Trophoblast cell (in vitro differentiated cells and primary cell): Measurements from ENCODE around the gene KCNK13.
A peak's percentile ranks its signal among the peaks of the same experiment; 100 is the strongest.

Experiments
- DNase-seq, 2 donors: peaks; one replicate each; pipeline ENCODE4 v3.0.0-alpha.2; 2016
- H2AFZ ChIP-seq: 2 replicates; pipeline ENCODE4 v1.6.1; 2013; ENCODE audit warnings: low read length, moderate library complexity, mild to moderate bottlenecking; ENCODE audit not compliant: insufficient read depth, poor library complexity
- H2AK5ac ChIP-seq: 2 replicates; pipeline ENCODE4 v1.6.1; 2013; ENCODE audit warnings: mild to moderate bottlenecking, low read length
- H2BK120ac ChIP-seq: 2 replicates; pipeline ENCODE4 v1.6.1; 2013; ENCODE audit warnings: low read length, mild to moderate bottlenecking, moderate library complexity; ENCODE audit not compliant: insufficient read depth, poor library complexity
- H2BK12ac ChIP-seq: 2 replicates; pipeline ENCODE4 v1.6.1; 2013; ENCODE audit warnings: mild to moderate bottlenecking, low read length, moderate library complexity
- H2BK5ac ChIP-seq: 2 replicates; pipeline ENCODE4 v1.6.1; 2013; ENCODE audit warnings: low read length, low read depth, moderate library complexity, mild to moderate bottlenecking; ENCODE audit not compliant: poor library complexity
- H3K14ac ChIP-seq: 2 replicates; pipeline ENCODE4 v1.6.1; 2013; ENCODE audit warnings: mild to moderate bottlenecking, low read length
- H3K18ac ChIP-seq: 2 replicates; pipeline ENCODE4 v1.6.1; 2013; ENCODE audit warnings: mild to moderate bottlenecking, low read length
- H3K23ac ChIP-seq: 2 replicates; pipeline ENCODE4 v1.6.1; 2013; ENCODE audit warnings: low read length
- H3K27ac ChIP-seq: 2 replicates; pipeline ENCODE4 v1.5.1; 2013; ENCODE audit warnings: low read depth, mild to moderate bottlenecking, inconsistent platforms, low read length, moderate library complexity
- H3K27me3 ChIP-seq: 2 replicates; pipeline ENCODE4 v1.6.1; 2013; ENCODE audit warnings: inconsistent platforms, mild to moderate bottlenecking, low read length, moderate library complexity; ENCODE audit not compliant: insufficient read depth
- H3K36me3 ChIP-seq, 2 experiments: 1 replicate in 1 of 2; 2 replicates in 1 of 2; pipeline ENCODE4 v1.6.1; 2013; ENCODE audit warnings: low read length in 2 of 2, mild to moderate bottlenecking in 2 of 2, moderate library complexity in 1 of 2; ENCODE audit not compliant: insufficient read depth in 2 of 2, control insufficient read depth in 1 of 2
- H3K4ac ChIP-seq: 2 replicates; pipeline ENCODE4 v1.6.1; 2013; ENCODE audit warnings: low read depth, mild to moderate bottlenecking, low read length, moderate library complexity
- H3K4me1 ChIP-seq, 2 experiments: 1 replicate in 1 of 2; 2 replicates in 1 of 2; pipeline ENCODE4 v1.6.1; 2013; ENCODE audit warnings: low read length in 2 of 2, mild to moderate bottlenecking in 2 of 2, moderate library complexity in 1 of 2; ENCODE audit not compliant: insufficient read depth in 2 of 2, control insufficient read depth in 1 of 2
- H3K4me2 ChIP-seq: 2 replicates; pipeline ENCODE4 v1.6.1; 2013; ENCODE audit warnings: inconsistent platforms, mild to moderate bottlenecking, low read length, moderate library complexity
- H3K4me3 ChIP-seq: 2 replicates; pipeline ENCODE4 v1.5.1; 2013; ENCODE audit warnings: mild to moderate bottlenecking, low read depth, low read length, inconsistent platforms
- H3K79me1 ChIP-seq: one replicate; pipeline ENCODE4 v1.6.1; 2013; ENCODE audit warnings: low read length
- H3K79me2 ChIP-seq: 2 replicates; pipeline ENCODE4 v1.6.1; 2013; ENCODE audit warnings: low read length, mild to moderate bottlenecking; ENCODE audit not compliant: control insufficient read depth, insufficient read depth, poor library complexity
- H3K9ac ChIP-seq: 2 replicates; pipeline ENCODE4 v1.6.1; 2013; ENCODE audit warnings: mild to moderate bottlenecking, low read length
- H3K9me3 ChIP-seq: 2 replicates; pipeline ENCODE4 v1.6.1; 2013; ENCODE audit warnings: low read depth, mild to moderate bottlenecking, control low read depth, inconsistent platforms, low read length; ENCODE audit not compliant: insufficient read depth
- H4K12ac ChIP-seq: 2 replicates; pipeline ENCODE4 v1.6.1; 2013; ENCODE audit warnings: low read depth, mild to moderate bottlenecking, low read length, moderate library complexity
- H4K8ac ChIP-seq: 2 replicates; pipeline ENCODE4 v1.6.1; 2013; ENCODE audit warnings: low read depth, mild to moderate bottlenecking, low read length, moderate library complexity
- H4K91ac ChIP-seq: one replicate; pipeline ENCODE4 v1.6.1; 2013; ENCODE audit warnings: low read depth, mild to moderate bottlenecking, low read length, moderate library complexity
- WGBS: extraction: QIAGEN DNeasy Blood & Tissue Kit; methylation state at CpG from one replicate; pipeline ENCODE4 v1.1.7; 2013; ENCODE audit warnings: missing lambda C conversion rate; ENCODE audit not compliant: insufficient read length, insufficient coverage; ENCODE audit errors: extremely low coverage; 5-methylcytosine and 5-hydroxymethylcytosine counted together

Gene KCNK13

GRCh38 chr14:90060965-90061684 lies 669 bp upstream of the KCNK13 start:
- no peaks in the 10 kb centered on the region for H3K36me3 ChIP-seq
- no peak overlapping the region for H4K12ac ChIP-seq
- H3K27ac ChIP-seq = no peak overlapping the region
- H3K14ac ChIP-seq = no peak overlapping the region
- H3K9ac ChIP-seq = no peak overlapping the region
- no peak overlapping the region for H2AK5ac ChIP-seq
- WGBS = no CpG with 5 or more reads among the region's 60 CpGs
- no peak overlapping the region for H2BK12ac ChIP-seq
- H3K4me3 ChIP-seq = peak overlapping the region; percentile 65
- no peaks in the 10 kb centered on the region for H3K79me2 ChIP-seq
- no peak overlapping the region for H3K4ac ChIP-seq
- H2BK5ac ChIP-seq = no peak overlapping the region
- no peak overlapping the region for H2BK120ac ChIP-seq
- H3K23ac ChIP-seq = no peak overlapping the region
- peak overlapping the region; percentile 73 for H3K4me2 ChIP-seq
- no peak overlapping the region for H4K91ac ChIP-seq
- peaks cover 23% of the 10 kb centered on the region for H3K27me3 ChIP-seq
- no peak for DNase-seq
- H2AFZ ChIP-seq = peak overlapping the region; percentile 24
- no peaks in the 10 kb centered on the region for H3K79me1 ChIP-seq
- peaks cover 10 to 20% of the 10 kb centered on the region in 2 experiments for H3K4me1 ChIP-seq
- H4K8ac ChIP-seq = no peak overlapping the region
- H3K9me3 ChIP-seq = no peaks in the 10 kb centered on the region
- no peak overlapping the region for H3K18ac ChIP-seq

- Histone ChIP-seq H3K4me1 (peaks cover 10 to 20% of the 10 kb centered on the region in 2 experiments), H2BK120ac (no peak overlapping the region), H3K9me3 (no peaks in the 10 kb centered on the region), H2AK5ac (no peak overlapping the region), H4K8ac (no peak overlapping the region), H2BK12ac (no peak overlapping the region), H3K36me3 (no peaks in the 10 kb centered on the region), H3K23ac (no peak overlapping the region), H2BK5ac (no peak overlapping the region), H3K4me3 (peak overlapping the region; percentile 37), H4K12ac (no peak overlapping the region), H3K4ac (no peak overlapping the region), H3K27ac (no peak overlapping the region), H3K14ac (no peak overlapping the region), H2AFZ (peak overlapping the region; percentile 19), H3K18ac (no peak overlapping the region), H3K79me1 (no peaks in the 10 kb centered on the region), H3K9ac (no peak overlapping the region), H3K4me2 (peak overlapping the region; percentile 97), H3K27me3 (peaks cover 23% of the 10 kb centered on the region), H4K91ac (no peak overlapping the region), H3K79me2 (no peaks in the 10 kb centered on the region)
- peak in 1 of 2 donors; percentile 22 for DNase-seq
- no CpG with 5 or more reads among the region's 63 CpGs for WGBS
Observed at GRCh38 chr14:90062127-90062794, 467 bp downstream of the KCNK13 start.

GRCh38 chr14:90062822-90063539 lies 1.2 kb downstream of the KCNK13 start:
- no peak overlapping the region for H2AK5ac ChIP-seq
- H4K91ac ChIP-seq = no peak overlapping the region
- WGBS = no CpG with 5 or more reads among the region's 11 CpGs
- H3K9me3 ChIP-seq = no peaks in the 10 kb centered on the region
- H3K4me2 ChIP-seq = peak overlapping the region; percentile 97
- no peak overlapping the region for H4K8ac ChIP-seq
- H2BK5ac ChIP-seq = no peak overlapping the region
- no peak overlapping the region for H3K18ac ChIP-seq
- no peak overlapping the region for H3K23ac ChIP-seq
- no peak overlapping the region for H2AFZ ChIP-seq
- H3K36me3 ChIP-seq = no peaks in the 10 kb centered on the region
- H3K9ac ChIP-seq = no peak overlapping the region
- peaks cover 10 to 20% of the 10 kb centered on the region in 2 experiments for H3K4me1 ChIP-seq
- H4K12ac ChIP-seq = no peak overlapping the region
- H3K79me2 ChIP-seq = no peaks in the 10 kb centered on the region
- H3K79me1 ChIP-seq = no peaks in the 10 kb centered on the region
- no peak overlapping the region for H2BK12ac ChIP-seq
- H3K27me3 ChIP-seq = peaks cover 23% of the 10 kb centered on the region
- no peak overlapping the region for H3K4me3 ChIP-seq
- no peak overlapping the region for H3K14ac ChIP-seq
- H2BK120ac ChIP-seq = no peak overlapping the region
- H3K4ac ChIP-seq = no peak overlapping the region
- no peak overlapping the region for H3K27ac ChIP-seq
- DNase-seq = no peak

- H3K4me3 ChIP-seq = no peak overlapping the region
- H3K4me2 ChIP-seq = no peak overlapping the region
- no peak overlapping the region for H4K8ac ChIP-seq
- no peaks in the 10 kb centered on the region for H3K27me3 ChIP-seq
- H2BK120ac ChIP-seq = no peak overlapping the region
- no peak overlapping the region for H3K23ac ChIP-seq
- no peak overlapping the region for H4K91ac ChIP-seq
- no peak overlapping the region for H2AFZ ChIP-seq
- no peaks in the 10 kb centered on the region for H3K9me3 ChIP-seq
- no peak overlapping the region for H3K4ac ChIP-seq
- no peak overlapping the region for H3K27ac ChIP-seq
- WGBS = no CpG with 5 or more reads among the region's 6 CpGs
- H3K79me1 ChIP-seq = no peaks in the 10 kb centered on the region
- H3K18ac ChIP-seq = no peak overlapping the region
- H2BK12ac ChIP-seq = no peak overlapping the region
- H3K36me3 ChIP-seq = no peaks in the 10 kb centered on the region
- DNase-seq = no peak
- no peak overlapping the region for H4K12ac ChIP-seq
- H3K9ac ChIP-seq = no peak overlapping the region
- H3K14ac ChIP-seq = no peak overlapping the region
- H2BK5ac ChIP-seq = no peak overlapping the region
- no peaks in the 10 kb centered on the region for H3K4me1 ChIP-seq
- H2AK5ac ChIP-seq = no peak overlapping the region
- no peaks in the 10 kb centered on the region for H3K79me2 ChIP-seq
Observed at GRCh38 chr14:90072350-90072749, 10.6 kb downstream of the KCNK13 start.
